Endothelial cell of hepatic sinusoid (primary cell): ENCODE results near the gene MED29.

Experiments used
- in situ Hi-C: cut with HindIII; loops from 2 replicates; pipeline ENCODE4 v1.10.0; 2017; ENCODE audit warnings: low sequenced_read_pairs

Gene MED29

GRCh38 chr19:39397360-39398296 is 6.5 kb downstream of the MED29 start:
- in situ Hi-C loops: no loop called here

- in situ Hi-C loops: no loop called here
Measured at GRCh38 chr19:39398297-39398864, 7.2 kb downstream of the MED29 start.

DNA sequence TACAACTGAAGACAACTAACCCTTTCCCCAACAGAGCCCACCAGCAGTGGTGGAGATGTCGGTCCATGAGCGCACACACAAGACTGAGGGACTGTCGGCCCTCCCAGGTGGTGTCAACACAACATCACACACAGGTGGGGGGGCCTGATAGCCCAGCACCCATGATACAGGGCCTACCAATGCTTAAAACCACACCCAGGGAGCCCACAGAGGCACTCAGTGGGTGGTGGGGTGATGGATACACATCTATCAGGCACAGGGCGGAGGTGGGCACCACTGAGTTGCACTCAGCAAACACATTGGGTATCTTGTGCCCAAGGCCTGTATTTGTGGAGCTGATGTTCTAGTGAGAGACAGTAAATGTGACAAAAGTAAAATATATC is 8.5 kb downstream of the MED29 start:
- in situ Hi-C loops: no loop called here

GRCh38 chr19:39400061-39400460 is 8.9 kb downstream of the MED29 start:
- in situ Hi-C loops: no loop called here

- in situ Hi-C loops: no loop called here
Measured at GRCh38 chr19:39401070-39401548, 9.9 kb downstream of the MED29 start.

DNA sequence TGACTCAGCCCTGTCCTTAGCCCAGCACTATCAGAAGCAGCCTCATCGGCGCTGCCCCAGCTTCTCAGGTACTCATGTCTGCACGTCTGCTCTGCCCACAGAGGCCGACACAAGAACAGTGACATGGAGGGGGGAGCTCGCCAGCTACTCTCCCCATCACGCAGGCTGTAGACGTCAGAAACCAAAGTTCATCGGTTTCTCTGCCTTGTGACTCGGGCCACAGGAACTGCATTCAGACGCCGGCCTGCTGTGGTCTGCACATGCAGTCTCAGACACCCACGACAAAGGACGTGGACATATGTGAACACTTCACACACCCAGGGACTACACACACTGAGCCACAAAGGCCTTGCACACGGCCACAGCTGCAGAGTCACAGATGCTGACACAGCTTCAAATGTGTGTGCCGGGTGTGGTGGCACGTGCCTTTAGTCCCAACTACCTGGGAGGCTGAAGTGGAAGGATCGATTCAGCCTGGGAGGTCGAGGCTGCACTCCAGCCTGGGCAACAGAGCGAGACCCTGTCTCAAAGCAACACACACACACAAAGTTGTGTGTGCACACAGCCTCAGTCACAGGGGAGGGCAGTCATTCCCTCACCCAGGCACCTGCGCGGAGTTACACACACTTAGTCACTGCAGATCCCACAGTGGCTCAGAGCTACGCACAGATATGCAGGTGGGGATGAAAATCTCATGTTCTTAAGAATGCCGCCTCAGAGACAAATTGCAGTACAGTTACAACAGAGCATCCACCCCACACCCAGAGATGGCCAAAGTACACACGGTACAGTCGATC is 10.6 kb downstream of the MED29 start:
- in situ Hi-C loops: no loop called here

DNA sequence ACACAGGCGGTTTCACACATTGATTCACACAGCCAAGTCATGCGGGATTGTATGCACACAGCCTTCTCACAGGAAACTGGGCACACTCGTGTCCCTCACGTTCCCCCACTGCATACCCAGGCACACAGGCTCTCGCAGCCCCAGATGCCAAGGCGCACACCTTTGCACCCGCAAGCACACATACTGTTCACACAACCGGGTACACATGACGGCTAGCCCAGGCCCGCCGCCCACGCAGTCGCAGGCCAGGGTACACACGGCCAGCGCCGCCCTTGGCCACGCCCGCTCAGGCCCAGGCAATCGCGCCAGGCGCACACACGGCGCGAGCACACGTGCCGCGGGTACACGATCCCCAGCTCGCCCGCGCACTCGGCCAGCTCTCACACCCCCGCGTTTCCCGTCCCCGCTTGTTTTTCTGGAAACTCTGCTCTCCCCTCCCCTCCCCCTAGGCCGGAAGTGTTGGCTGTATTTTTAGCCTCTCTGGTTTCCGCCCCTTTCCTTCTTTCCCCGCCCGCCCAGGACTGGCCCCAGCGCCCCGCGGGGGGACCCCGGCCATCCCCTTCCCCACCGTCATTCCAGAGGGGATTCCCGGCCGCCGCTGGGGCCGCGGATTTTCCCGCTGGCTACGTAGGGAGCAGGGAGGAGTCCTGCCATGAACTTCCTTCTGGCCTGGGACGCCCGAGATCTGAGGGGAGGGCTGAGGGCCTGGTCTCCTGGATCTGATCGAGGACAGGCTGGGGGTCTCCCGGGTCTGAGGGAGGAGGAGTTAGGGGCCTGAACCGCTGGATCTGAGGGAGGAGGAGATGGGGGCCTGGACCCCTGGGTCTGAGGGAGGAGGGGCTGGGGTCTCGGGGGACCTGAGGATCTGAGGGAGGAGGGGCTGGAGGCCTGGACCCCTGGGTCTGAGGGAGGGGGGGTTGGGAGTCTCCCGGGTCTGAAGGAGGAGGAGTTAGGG is 11.4 kb downstream of the MED29 start:
- in situ Hi-C loops: no loop called here

DNA sequence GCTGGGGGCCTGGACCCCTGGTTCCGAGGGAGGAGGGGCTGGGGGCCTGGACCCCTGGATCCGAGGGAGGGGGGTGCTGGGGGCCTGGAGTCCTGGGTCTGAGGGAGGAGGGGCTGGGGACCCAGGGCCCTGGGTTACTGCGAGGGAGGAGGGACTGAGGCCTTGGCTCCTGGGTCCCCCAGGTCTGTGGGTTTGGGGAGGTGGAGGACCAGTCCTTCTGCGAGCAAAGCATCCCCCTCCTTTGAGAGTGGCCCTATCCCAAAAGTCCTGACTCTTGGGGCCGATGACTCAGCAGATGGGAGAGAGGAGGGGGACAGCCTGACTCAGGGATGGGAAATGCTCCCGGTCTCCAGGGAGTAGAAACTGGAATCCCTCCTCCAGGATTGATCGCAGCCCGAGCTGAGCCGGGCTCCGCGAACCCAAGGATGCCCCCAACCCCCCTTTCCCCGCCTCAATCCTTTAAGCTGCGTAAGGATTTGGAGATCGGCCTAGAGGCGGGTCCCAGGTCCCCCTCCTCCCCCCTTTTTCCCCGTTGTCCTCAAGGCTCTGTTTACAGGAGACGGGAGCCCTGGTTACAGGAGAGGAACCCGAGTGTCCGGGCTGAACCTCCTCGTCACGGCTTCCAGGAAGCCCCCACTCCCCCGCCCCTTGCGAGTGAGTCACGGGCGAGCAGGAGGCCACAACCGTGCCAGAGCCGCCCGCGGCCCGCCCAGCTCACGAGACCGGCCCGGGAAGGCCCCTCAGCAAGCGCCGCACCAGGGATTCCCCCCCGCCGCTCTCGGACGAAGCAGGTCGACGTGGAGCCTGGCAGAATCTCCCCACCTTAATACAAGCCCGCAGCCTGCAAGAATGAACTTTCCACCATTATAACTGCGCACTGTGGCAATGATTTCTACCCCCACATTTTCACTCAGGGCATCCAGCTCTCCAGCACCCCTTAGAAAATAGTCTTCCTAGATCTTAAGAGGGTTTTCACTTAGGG is 12.4 kb downstream of the MED29 start:
- in situ Hi-C loops: no loop called here

GRCh38 chr19:39405261-39405957 is 14.2 kb downstream of the MED29 start:
- in situ Hi-C loops: no loop called here

DNA sequence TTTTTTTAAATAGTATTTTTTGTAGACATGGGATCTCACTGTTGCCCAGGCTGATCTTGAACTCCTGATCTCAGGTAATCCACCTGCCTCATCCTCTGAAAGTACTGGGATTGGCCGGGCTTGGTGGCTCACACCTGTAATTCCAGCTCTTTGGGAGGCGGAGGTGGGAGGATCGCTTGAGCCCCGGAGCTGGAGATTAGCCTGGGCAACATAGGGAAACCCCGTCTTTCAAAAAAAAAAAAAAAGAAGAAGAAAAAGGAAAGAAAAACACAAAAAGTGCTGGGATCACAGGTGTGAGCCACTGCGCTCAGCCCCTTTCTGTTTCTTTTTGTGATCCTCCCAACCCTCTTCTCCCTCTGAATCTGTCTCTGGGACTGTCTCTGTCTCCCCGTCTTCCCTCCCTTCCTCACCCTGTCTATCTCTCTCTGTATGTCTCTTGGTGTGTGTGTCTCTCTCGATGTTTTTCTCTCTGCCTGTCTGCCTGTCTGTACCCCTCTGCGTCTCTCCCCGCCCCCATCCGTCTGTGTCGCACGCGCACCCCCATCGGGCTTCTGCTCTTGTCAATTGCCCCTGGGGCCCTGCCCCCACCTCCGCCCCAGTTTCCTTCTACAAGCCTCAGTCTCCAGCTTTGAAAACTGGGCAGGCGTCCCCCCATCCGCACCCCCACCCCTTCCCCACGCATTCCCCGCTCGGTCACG is 14.9 kb downstream of the MED29 start:
- in situ Hi-C loops: no loop called here

GRCh38 chr19:39406656-39407409 is 15.7 kb downstream of the MED29 start, which contains the start of gene ZFP36:
TSS of gene ZFP36 (plus strand) at chr19:39406847. CDS start at chr19:39406905, 58 bp downstream.
- in situ Hi-C loops: no loop called here

DNA sequence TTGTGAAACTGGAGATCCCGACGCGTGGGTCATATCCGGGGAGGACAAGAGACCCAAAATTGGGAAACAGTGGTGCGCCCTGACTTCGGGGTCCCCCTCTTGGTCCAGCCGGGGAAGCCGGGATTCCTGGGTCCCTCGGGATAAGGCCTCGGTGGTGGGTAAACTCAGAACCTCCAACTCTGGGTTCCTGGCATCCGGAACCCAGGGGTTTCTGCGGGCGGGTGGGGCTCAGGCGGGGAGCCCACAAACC is 16.2 kb downstream of the MED29 start:
- in situ Hi-C loops: no loop called here

DNA sequence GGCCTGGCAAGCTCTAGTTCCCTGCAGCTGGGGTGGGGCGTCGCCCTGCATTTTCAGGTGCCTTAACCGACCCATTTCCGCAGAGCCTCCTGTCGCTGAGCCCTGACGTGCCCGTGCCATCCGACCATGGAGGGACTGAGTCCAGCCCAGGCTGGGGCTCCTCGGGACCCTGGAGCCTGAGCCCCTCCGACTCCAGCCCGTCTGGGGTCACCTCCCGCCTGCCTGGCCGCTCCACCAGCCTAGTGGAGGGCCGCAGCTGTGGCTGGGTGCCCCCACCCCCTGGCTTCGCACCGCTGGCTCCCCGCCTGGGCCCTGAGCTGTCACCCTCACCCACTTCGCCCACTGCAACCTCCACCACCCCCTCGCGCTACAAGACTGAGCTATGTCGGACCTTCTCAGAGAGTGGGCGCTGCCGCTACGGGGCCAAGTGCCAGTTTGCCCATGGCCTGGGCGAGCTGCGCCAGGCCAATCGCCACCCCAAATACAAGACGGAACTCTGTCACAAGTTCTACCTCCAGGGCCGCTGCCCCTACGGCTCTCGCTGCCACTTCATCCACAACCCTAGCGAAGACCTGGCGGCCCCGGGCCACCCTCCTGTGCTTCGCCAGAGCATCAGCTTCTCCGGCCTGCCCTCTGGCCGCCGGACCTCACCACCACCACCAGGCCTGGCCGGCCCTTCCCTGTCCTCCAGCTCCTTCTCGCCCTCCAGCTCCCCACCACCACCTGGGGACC is 16.6 kb downstream of the MED29 start:
- in situ Hi-C loops: no loop called here

GRCh38 chr19:39408392-39409207 is 17.4 kb downstream of the MED29 start:
- in situ Hi-C loops: no loop called here

- in situ Hi-C loops: no loop called here
Measured at GRCh38 chr19:39409208-39410016, 18.2 kb downstream of the MED29 start.
